GM12801 (cell line): ENCODE data around the gene TRMO.

Experiments
- TF ChIP-seq, protein P1 (sequence below): IDR thresholded peaks from one replicate; pipeline ENCODE4 v1.5.1; 2011; ENCODE audit warnings: control low read depth; ENCODE audit not compliant: insufficient read length; ENCODE audit errors: extremely low read depth

Gene TRMO

DNA sequence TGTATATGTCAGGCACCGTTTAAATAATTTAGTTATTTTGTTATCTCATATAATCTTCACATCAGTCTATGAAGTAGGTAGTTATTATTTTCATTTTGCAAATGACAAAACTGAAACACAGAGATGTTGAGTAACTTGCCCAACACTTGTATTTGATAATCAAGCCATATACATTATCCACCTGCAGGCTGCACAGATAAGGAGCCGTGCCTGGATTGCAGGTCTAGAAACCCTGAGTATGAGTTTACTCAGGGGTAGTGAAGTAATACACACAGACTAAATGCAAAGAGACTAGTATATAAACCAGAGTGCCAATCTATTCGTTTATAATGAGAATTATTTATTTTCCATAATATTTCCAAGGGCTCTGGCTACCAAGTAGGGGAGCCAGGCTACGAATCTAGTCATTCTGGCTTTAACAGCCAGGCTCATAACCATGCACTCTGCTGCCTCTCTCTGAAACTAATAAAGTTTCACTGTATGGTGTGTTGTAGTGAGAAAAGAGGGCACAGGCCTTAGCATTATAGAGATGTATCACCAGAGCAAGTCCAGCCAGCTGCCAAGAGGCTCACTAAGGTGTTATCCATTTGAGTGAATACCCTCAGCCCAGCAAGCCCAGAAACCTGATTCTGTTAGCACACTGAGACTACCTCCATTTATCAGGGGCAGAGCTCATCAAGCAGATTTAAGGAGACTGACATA lies 11.1 kb upstream of the TRMO start:
- TF ChIP-seq, protein P1, sequence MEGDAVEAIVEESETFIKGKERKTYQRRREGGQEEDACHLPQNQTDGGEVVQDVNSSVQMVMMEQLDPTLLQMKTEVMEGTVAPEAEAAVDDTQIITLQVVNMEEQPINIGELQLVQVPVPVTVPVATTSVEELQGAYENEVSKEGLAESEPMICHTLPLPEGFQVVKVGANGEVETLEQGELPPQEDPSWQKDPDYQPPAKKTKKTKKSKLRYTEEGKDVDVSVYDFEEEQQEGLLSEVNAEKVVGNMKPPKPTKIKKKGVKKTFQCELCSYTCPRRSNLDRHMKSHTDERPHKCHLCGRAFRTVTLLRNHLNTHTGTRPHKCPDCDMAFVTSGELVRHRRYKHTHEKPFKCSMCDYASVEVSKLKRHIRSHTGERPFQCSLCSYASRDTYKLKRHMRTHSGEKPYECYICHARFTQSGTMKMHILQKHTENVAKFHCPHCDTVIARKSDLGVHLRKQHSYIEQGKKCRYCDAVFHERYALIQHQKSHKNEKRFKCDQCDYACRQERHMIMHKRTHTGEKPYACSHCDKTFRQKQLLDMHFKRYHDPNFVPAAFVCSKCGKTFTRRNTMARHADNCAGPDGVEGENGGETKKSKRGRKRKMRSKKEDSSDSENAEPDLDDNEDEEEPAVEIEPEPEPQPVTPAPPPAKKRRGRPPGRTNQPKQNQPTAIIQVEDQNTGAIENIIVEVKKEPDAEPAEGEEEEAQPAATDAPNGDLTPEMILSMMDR, result no peak

- TF ChIP-seq, protein P1, result no peak
These were observed 8.7 kb upstream of the TRMO start for GRCh38 chr9:97930972-97931371.

DNA sequence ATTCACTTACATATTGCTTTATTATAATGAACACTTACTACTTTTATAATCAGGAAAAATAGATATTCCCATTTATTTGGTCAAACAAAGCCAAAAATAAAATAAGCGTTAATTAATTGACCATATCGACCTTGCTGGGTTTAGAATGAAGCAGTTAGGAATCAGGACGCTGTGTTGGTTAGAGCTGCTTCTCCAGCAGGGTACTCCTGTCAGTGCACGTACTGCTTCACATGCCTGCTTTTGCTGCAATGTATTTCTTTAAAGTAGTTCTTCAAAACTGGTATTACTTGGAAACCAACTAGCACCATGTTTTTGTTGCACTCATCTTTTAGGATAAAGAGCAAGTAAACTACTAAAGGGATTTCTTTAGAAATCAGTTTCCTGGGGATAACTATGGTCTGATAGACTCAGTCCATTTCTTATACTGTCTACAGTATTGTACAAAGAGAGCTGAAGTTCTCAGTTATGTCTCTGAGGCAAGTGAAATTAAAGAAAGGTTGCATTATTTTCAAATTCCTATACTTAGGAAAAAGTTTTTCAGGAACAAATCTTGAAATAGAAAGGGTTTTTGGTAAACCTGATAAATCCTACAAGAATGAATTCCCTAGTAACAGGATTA lies 6.8 kb upstream of the TRMO start:
- TF ChIP-seq, protein P1, result no peak

GRCh38 chr9:97925497-97926334 lies 3.4 kb upstream of the TRMO start:
- TF ChIP-seq, protein P1, result no peak

DNA sequence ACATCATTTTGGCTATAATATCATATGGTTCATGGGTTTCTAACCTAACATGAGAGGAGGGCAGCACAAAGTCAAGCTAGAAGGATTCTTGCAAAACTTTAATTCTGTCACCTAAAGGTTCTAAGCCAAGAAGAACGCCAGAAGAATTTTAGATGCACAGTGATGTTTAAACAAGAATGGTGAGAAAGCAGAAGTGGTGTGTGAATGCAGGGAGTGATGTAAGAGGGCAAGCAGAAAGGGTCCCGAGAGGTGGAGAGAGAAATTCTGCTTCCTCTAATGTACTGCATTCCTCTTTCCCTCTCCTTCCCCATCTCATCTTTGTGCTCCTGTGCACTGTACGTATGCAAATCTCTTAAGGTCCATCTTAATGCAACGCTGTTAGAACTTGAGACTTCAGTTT lies 2.1 kb upstream of the TRMO start:
- TF ChIP-seq, protein P1, result no peak

GRCh38 chr9:97923529-97924108 lies 1.3 kb upstream of the TRMO start:
- TF ChIP-seq, protein P1, result no peak

DNA sequence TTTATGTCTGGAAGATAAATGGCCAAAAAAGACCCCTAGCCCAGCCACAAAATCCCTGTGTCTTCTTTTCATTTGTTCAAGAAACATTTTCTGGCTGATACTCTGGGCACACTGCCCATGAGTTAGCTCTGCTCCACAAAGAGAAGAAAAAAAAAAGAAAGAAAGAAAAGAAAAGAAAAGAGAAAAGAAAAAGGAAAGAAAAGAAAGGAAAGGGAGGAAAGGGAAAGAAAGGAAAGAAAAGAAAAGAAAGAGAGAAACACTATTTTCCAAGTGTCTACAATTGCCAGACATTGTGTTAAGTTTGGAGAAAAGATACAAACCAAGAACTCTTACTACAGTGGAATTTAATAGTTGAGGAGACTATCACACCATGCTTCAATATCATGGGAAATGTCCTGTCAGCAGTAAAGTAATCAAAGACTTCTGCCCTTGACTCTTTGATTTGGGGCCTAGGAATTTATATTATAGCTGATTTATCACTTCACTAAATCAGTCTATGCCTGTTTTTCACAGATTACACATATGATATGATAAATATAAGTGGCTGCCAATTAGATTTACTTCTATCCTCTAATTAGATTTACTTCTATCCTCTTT lies 3.0 kb downstream of the TRMO start:
- TF ChIP-seq, protein P1, result no peak
